ENCODE data around the gene CDH4. TPM values are rescaled to one million over a fixed set of nuclear protein-coding genes. Genes with fewer than 3 reads are reported as not detected.

CDH4 gene
- total RNA-seq, 2 experiments from 2014 or later = not detected

DNA sequence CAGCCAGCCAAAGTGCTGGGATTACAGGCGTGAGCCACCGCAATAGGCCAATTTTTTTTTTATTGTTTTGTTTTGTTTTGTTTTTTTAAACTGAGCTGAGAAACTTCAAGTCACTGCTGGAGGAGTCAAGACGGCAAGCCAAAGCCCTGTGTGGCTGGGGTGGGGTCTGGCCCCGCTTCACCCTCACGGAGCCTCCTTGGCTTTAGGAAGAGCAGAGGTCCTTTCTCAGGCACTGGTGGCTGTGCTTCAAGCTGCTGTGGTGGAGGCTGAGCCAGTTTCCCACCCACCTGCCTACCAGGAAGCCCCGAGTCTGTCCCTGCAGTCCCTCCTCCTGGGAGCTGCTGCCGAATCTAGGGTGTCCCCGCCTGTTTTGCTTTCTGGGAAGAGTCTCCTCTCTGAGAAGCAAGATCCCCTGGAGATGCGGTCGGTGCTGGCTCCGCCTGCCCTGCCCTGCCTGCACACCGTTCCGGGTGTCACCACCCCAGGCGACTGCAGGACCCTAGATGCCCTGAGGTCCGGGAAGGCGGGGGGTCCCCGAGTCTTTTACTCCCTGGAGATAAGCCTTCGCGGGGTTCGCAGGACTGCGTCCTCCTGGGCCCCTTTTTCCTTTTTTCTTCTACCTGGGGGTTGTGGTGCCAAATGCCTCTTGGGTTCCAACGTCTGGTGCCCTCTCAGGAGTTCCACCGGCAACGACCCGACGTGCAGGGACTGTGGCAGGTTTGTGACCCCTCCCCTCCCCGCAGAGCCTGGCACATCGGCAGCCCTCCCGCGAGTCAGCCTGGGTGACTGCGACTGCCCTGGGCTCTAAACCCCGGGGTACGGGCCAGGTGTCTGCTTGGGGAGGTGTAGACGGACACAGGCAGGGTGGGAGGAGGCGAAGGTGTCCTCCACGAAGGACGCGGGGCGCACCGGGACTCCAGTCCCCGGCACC is 712.9 kb downstream of the CDH4 start:
- ChIA-PET CTCF (ENCODE audit: unreplicated experiment) (no interaction called here), POLR2A (no interaction called here)
- intact Hi-C loops (cut with micrococcal nuclease; ENCODE audit: unreplicated experiment) = no loop called here
- Histone ChIP-seq H3K9me2 (ENCODE audit: insufficient read depth, low read length) (no peaks in the 10 kb centered on the region), H3K4me3 (ENCODE audit: low read depth, low read length, poor library complexity, severe bottlenecking) (no peak overlapping the region), H3K36me3 (ENCODE audit: insufficient read depth, low read length) (no peaks in the 10 kb centered on the region), H3K4me1 (ENCODE audit: insufficient read depth, low read length, poor library complexity, severe bottlenecking) (no peaks in the 10 kb centered on the region), H4K20me1 (ENCODE audit: insufficient read depth, low read length) (no peaks in the 10 kb centered on the region), H2AFZ (ENCODE audit: low read length) (no peak overlapping the region), H3K9me3 (ENCODE audit: low read length) (no peaks in the 10 kb centered on the region), H3K27ac (ENCODE audit: low read depth, low read length, poor library complexity, severe bottlenecking) (no peak overlapping the region), H3K4me2 (ENCODE audit: low read length) (no peak overlapping the region), H3K79me2 (ENCODE audit: insufficient read depth, low read depth, low read length) (no peaks in the 10 kb centered on the region)
- no TSS peak for BruUV-seq (replicated peaks)
- no peak for DNase-seq (ENCODE audit: low spot score)
- TF ChIP-seq, protein P1, sequence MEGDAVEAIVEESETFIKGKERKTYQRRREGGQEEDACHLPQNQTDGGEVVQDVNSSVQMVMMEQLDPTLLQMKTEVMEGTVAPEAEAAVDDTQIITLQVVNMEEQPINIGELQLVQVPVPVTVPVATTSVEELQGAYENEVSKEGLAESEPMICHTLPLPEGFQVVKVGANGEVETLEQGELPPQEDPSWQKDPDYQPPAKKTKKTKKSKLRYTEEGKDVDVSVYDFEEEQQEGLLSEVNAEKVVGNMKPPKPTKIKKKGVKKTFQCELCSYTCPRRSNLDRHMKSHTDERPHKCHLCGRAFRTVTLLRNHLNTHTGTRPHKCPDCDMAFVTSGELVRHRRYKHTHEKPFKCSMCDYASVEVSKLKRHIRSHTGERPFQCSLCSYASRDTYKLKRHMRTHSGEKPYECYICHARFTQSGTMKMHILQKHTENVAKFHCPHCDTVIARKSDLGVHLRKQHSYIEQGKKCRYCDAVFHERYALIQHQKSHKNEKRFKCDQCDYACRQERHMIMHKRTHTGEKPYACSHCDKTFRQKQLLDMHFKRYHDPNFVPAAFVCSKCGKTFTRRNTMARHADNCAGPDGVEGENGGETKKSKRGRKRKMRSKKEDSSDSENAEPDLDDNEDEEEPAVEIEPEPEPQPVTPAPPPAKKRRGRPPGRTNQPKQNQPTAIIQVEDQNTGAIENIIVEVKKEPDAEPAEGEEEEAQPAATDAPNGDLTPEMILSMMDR (conservative IDR thresholded peaks at IDR 0.05; ENCODE audit: low read length) = no peak
- no peak for TF ChIP-seq EZH2phosphoT487 (IDR thresholded peaks at IDR 0.05; ENCODE audit: borderline replicate concordance, low read depth, low read length)

DNA sequence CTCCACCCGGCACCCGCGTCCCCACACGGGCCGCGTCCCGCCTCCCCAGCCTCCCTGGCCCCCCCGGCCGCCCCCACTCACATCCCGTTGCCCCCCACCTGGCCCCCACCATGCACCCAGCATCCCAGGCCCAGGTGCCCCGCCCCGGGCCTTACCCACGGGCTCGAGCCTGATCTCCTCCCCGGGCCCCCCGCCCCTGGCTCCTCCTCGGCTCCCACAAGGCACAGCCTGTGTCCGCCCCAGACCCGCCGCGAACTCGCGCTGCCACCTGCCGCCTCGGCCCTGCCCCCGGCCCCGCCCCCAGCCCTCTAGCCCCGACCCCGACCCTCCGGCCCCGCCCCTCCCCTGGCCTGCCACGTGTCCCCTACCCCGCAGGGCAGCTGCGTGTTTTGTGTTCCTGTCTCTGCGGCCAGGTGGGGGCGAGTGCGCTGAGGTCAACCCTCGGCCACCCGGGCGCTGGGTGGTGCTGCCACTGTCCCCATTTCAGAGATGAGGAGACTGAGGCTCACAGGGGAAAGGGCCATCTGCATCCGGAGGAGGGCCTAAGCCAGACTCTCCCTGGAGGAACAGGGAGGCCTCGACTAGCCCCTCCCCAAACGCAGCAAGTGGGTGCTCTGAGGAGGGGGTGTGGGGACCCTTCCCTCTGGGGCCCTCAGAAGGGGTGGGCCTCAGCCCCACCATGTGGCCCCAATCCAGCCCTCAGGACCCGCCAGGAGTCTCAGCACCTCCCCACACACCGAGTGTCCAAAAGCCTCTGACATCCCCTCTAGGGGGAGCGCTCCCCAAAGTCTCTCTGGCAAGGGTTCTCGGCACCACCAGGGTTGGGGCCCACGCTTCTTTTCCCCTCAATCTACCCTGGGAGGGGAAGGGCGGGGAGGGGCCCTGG is 713.8 kb downstream of the CDH4 start:
- H3K36me3 ChIP-seq (ENCODE audit: insufficient read depth, low read length) = no peaks in the 10 kb centered on the region
- no TSS peak for BruUV-seq (replicated peaks)
- ChIA-PET CTCF (ENCODE audit: unreplicated experiment) (no interaction called here), POLR2A (no interaction called here)
- no peak overlapping the region for H3K4me3 ChIP-seq (ENCODE audit: low read depth, low read length, poor library complexity, severe bottlenecking)
- H3K9me3 ChIP-seq (ENCODE audit: low read length) = no peaks in the 10 kb centered on the region
- TF ChIP-seq, protein P1 (conservative IDR thresholded peaks at IDR 0.05; ENCODE audit: low read length) = peak; percentile 45
- TF ChIP-seq EZH2phosphoT487 (IDR thresholded peaks at IDR 0.05; ENCODE audit: borderline replicate concordance, low read depth, low read length) = no peak
- no peak for DNase-seq (ENCODE audit: low spot score)
- H3K79me2 ChIP-seq (ENCODE audit: insufficient read depth, low read depth, low read length) = no peaks in the 10 kb centered on the region
- intact Hi-C loops (cut with micrococcal nuclease; ENCODE audit: unreplicated experiment) = no loop called here
- no peaks in the 10 kb centered on the region for H4K20me1 ChIP-seq (ENCODE audit: insufficient read depth, low read length)
- no peaks in the 10 kb centered on the region for H3K9me2 ChIP-seq (ENCODE audit: insufficient read depth, low read length)
- H3K4me2 ChIP-seq (ENCODE audit: low read length) = no peak overlapping the region
- no peak overlapping the region for H3K27ac ChIP-seq (ENCODE audit: low read depth, low read length, poor library complexity, severe bottlenecking)
- no peak overlapping the region for H2AFZ ChIP-seq (ENCODE audit: low read length)
- H3K4me1 ChIP-seq (ENCODE audit: insufficient read depth, low read length, poor library complexity, severe bottlenecking) = no peaks in the 10 kb centered on the region

All from OCI-LY7 (cell line).